GM12874 (cell line): Measurements from ENCODE around the gene ZSCAN10.

Source experiments
- TF ChIP-seq, protein P1 (sequence below): IDR thresholded peaks from 2 replicates; pipeline ENCODE4 v1.5.1; 2011; ENCODE audit warnings: low read depth, mild to moderate bottlenecking, control low read depth, low read length, moderate library complexity; ENCODE audit not compliant: insufficient read depth

The ZSCAN10 gene

GRCh38 chr16:3098459-3099394, at the start of gene ZSCAN10:
Gene ZSCAN10, minus strand, starts transcription at chr16:3099294. Its CDS starts 6,357 bp downstream, at chr16:3092937.
- TF ChIP-seq, protein P1, sequence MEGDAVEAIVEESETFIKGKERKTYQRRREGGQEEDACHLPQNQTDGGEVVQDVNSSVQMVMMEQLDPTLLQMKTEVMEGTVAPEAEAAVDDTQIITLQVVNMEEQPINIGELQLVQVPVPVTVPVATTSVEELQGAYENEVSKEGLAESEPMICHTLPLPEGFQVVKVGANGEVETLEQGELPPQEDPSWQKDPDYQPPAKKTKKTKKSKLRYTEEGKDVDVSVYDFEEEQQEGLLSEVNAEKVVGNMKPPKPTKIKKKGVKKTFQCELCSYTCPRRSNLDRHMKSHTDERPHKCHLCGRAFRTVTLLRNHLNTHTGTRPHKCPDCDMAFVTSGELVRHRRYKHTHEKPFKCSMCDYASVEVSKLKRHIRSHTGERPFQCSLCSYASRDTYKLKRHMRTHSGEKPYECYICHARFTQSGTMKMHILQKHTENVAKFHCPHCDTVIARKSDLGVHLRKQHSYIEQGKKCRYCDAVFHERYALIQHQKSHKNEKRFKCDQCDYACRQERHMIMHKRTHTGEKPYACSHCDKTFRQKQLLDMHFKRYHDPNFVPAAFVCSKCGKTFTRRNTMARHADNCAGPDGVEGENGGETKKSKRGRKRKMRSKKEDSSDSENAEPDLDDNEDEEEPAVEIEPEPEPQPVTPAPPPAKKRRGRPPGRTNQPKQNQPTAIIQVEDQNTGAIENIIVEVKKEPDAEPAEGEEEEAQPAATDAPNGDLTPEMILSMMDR: no peak

- TF ChIP-seq, protein P1: no peak
Measured at GRCh38 chr16:3148256-3149192, 49.4 kb upstream of the ZSCAN10 start.

DNA sequence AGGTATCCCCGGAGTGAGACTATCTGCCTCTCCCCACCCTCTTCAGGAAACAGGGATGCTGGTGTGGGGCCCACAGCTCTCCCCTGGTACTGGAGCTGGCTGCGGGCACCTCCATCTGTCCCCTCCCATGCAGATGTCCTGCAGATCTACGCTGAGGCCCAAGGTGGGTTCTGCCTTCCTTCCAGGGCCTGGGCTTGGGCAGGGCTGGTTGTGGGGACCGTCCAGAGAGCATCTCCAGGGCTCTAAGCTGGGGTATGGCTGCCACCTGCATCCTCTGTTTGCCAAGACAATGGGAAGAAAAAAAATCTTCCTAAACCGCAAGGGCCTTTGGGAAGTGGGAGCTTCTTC, 48.6 kb upstream of the ZSCAN10 start:
- TF ChIP-seq, protein P1: no peak

DNA sequence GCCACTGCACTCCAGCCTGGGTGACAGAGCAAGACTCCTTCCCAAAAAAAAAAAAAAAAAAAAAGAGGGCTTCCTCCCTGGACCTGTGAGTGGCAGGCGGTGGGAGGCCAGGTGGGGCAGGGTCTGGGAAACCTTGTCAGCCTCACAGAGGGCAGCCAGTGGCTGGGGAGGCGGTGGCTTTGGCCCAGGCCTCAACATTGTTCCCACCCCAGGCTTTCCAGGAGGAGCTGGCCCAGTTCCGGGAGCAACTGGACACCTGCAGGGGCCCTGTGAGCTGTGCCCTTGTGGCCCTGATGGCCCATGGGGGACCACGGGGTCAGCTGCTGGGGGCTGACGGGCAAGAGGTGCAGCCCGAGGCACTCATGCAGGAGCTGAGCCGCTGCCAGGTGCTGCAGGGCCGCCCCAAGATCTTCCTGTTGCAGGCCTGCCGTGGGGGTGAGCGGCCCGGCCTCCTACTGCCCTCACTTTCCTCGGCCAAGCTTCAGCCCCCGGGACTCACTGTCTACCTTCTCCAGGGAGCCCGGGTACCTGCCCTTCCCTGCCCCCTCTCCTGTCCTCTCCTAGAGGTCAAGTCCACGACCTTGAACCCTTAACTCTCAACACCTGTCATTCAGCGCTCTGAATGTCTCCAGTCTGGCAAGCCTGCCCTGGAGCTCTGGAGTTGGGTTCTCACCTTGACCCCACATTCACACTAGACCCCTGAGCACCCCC, 48.1 kb upstream of the ZSCAN10 start:
- TF ChIP-seq, protein P1: no peak

GRCh38 chr16:3145660-3146059, 46.6 kb upstream of the ZSCAN10 start:
- TF ChIP-seq, protein P1: no peak

- TF ChIP-seq, protein P1: no peak
Measured at GRCh38 chr16:3145151-3145550, 46.1 kb upstream of the ZSCAN10 start.
